Erythroblast (primary cell): Measurements from ENCODE around the gene SLC1A7.

Experiments
- GATA1 ChIP-seq: IDR thresholded peaks from 2 replicates; pipeline ENCODE4 v1.6.1; 2011; ENCODE audit warnings: low read depth, mild to moderate bottlenecking, control low read depth, low read length, moderate library complexity
- POLR2A ChIP-seq: IDR thresholded peaks from 2 replicates; pipeline ENCODE4 v1.6.1; 2011; ENCODE audit warnings: mild to moderate bottlenecking, low read length

- no peak for TF ChIP-seq POLR2A
- no peak for TF ChIP-seq GATA1
These were observed 4.7 kb downstream of the SLC1A7 start for GRCh38 chr1:53137729-53138128.
